ENCODE data around the gene FMNL2. TPM values are rescaled to one million over a fixed set of nuclear protein-coding genes. Genes with fewer than 3 reads are reported as not detected.

The FMNL2 gene
- total RNA-seq, 1 donor from 2014 or later, result 34.3 TPM

DNA sequence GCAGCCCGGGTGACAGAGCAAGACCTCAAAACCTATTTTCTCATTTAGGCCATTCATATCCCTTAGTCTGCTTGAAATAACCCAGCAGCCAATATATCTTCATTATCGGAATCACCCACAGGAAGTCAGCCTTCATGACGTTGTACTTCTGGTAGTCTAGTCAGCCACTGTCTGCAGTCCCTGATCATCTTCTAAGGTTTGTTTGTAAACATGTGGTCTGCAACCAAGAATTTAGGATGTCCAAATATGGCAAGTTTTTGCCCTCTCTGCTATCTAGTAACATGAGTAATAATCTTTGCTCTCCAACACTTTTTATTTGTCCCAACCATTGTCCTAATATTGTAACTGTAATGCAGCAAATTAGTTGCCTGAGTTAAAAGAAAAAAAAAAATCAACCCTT is 289.8 kb downstream of the FMNL2 start:
- Histone ChIP-seq H3K9ac (ENCODE audit: low read length) (no peak overlapping the region), H4K20me1 (ENCODE audit: insufficient read depth, low read length) (no peaks in the 10 kb centered on the region), H3K36me3 (ENCODE audit: insufficient read depth, low read length) (peaks cover 11% of the 10 kb centered on the region), H3K79me2 (ENCODE audit: insufficient read depth, low read length) (no peaks in the 10 kb centered on the region), H3K9me3 (ENCODE audit: insufficient read depth, low read depth, low read length) (no peaks in the 10 kb centered on the region), H3K4me2 (ENCODE audit: low read length) (no peak overlapping the region), H3K4me1 (ENCODE audit: insufficient read depth, low read length) (no peaks in the 10 kb centered on the region), H3K27ac (ENCODE audit: low read depth, low read length) (no peak overlapping the region), H2AFZ (ENCODE audit: low read depth, low read length) (no peak overlapping the region), H3K27me3 (ENCODE audit: insufficient read depth, low read length) (no peaks in the 10 kb centered on the region), H3K4me3 (ENCODE audit: insufficient read depth, low read depth, low read length) (no peak overlapping the region)
- Mint-ChIP-seq H3K4me3 (ENCODE audit: unreplicated experiment) (no peak overlapping the region), H3K9me3 (ENCODE audit: unreplicated experiment) (no peaks in the 10 kb centered on the region), H3K36me3 (ENCODE audit: low read depth, unreplicated experiment) (peaks cover 12% of the 10 kb centered on the region), H3K27me3 (ENCODE audit: low read depth, unreplicated experiment) (no peaks in the 10 kb centered on the region), H3K27ac (ENCODE audit: unreplicated experiment) (no peak overlapping the region), H3K4me1 (ENCODE audit: low read depth, unreplicated experiment) (no peaks in the 10 kb centered on the region)
- TF ChIP-seq, protein P1, sequence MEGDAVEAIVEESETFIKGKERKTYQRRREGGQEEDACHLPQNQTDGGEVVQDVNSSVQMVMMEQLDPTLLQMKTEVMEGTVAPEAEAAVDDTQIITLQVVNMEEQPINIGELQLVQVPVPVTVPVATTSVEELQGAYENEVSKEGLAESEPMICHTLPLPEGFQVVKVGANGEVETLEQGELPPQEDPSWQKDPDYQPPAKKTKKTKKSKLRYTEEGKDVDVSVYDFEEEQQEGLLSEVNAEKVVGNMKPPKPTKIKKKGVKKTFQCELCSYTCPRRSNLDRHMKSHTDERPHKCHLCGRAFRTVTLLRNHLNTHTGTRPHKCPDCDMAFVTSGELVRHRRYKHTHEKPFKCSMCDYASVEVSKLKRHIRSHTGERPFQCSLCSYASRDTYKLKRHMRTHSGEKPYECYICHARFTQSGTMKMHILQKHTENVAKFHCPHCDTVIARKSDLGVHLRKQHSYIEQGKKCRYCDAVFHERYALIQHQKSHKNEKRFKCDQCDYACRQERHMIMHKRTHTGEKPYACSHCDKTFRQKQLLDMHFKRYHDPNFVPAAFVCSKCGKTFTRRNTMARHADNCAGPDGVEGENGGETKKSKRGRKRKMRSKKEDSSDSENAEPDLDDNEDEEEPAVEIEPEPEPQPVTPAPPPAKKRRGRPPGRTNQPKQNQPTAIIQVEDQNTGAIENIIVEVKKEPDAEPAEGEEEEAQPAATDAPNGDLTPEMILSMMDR (IDR thresholded peaks at IDR 0.05; ENCODE audit: insufficient read depth, low read depth, low read length), result no peak
- no peak for TF ChIP-seq EZH2 (IDR thresholded peaks at IDR 0.05; ENCODE audit: insufficient read depth, low read length)
- no peak for FAIRE-seq
- DNase-seq (ENCODE audit: low read depth), result peak; percentile 19

DNA sequence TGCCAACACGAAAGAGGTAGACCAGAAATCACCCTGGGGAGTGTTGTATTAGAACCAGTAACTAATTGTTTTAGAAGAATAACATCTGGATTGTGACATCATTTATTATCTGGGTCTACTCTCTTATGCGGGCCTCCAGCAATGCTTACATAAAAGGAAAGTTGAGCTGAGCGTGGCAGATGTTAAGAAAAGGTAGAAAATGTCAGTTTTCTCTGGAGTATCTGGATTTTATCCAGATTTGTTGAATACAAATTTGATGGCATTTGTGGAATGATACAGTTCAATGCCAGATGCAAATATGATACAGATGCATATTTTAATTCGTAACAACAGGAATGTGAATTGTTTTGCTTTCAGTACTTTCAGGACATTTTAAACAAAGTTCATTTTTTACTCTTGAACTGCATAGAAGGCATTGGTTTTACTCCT is 292.0 kb downstream of the FMNL2 start:
- Histone ChIP-seq H4K20me1 (ENCODE audit: insufficient read depth, low read length) (no peaks in the 10 kb centered on the region), H3K4me3 (ENCODE audit: insufficient read depth, low read depth, low read length) (no peak overlapping the region), H3K36me3 (ENCODE audit: insufficient read depth, low read length) (peaks cover 8% of the 10 kb centered on the region), H3K4me1 (ENCODE audit: insufficient read depth, low read length) (no peaks in the 10 kb centered on the region), H3K4me2 (ENCODE audit: low read length) (no peak overlapping the region), H3K27me3 (ENCODE audit: insufficient read depth, low read length) (no peaks in the 10 kb centered on the region), H3K9me3 (ENCODE audit: insufficient read depth, low read depth, low read length) (no peaks in the 10 kb centered on the region), H3K9ac (ENCODE audit: low read length) (no peak overlapping the region), H3K27ac (ENCODE audit: low read depth, low read length) (no peak overlapping the region), H3K79me2 (ENCODE audit: insufficient read depth, low read length) (no peaks in the 10 kb centered on the region), H2AFZ (ENCODE audit: low read depth, low read length) (no peak overlapping the region)
- Mint-ChIP-seq H3K27ac (ENCODE audit: unreplicated experiment) (no peak overlapping the region), H3K4me1 (ENCODE audit: low read depth, unreplicated experiment) (no peaks in the 10 kb centered on the region), H3K4me3 (ENCODE audit: unreplicated experiment) (no peak overlapping the region), H3K9me3 (ENCODE audit: unreplicated experiment) (no peaks in the 10 kb centered on the region), H3K36me3 (ENCODE audit: low read depth, unreplicated experiment) (peaks cover 2% of the 10 kb centered on the region), H3K27me3 (ENCODE audit: low read depth, unreplicated experiment) (no peaks in the 10 kb centered on the region)
- no peak for TF ChIP-seq EZH2 (IDR thresholded peaks at IDR 0.05; ENCODE audit: insufficient read depth, low read length)
- TF ChIP-seq, protein P1 (IDR thresholded peaks at IDR 0.05; ENCODE audit: insufficient read depth, low read depth, low read length), result no peak
- no peak for FAIRE-seq
- no peak for DNase-seq (ENCODE audit: low read depth)

DNA sequence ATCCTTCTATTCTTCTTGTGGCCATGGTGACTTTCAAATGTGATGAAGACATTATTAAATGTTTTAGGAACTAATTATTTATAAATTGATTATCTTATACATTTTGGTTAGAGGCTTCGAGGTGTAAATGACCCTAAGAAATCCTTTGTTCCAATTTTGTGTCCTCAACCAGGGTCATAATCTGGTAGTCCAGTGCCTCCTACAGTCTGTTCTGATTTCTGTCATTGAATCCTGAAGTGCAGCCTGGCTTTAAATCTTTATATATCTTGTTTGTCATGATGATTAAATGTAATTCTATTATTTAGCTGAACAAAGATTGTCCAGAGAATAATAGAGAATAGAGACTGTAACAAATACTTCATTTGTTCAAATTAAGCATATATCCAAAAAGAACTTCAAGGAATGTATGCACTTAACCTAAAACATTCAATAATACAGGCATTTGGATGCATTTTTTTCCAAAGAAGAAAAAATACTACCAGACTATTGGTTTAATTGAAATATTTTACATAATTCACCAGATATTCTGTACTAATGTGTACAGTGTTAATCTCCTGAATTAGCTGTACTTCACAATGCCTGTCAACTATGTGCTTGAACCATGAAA is 292.5 kb downstream of the FMNL2 start:
- no peaks in the 10 kb centered on the region for H3K27me3 Mint-ChIP-seq (ENCODE audit: low read depth, unreplicated experiment)
- H3K36me3 ChIP-seq (ENCODE audit: insufficient read depth, low read length), result peaks cover 8% of the 10 kb centered on the region
- no peak overlapping the region for H3K9ac ChIP-seq (ENCODE audit: low read length)
- no peak overlapping the region for H3K4me3 ChIP-seq (ENCODE audit: insufficient read depth, low read depth, low read length)
- H3K27ac Mint-ChIP-seq (ENCODE audit: unreplicated experiment), result no peak overlapping the region
- no peaks in the 10 kb centered on the region for H3K9me3 ChIP-seq (ENCODE audit: insufficient read depth, low read depth, low read length)
- H3K4me3 Mint-ChIP-seq (ENCODE audit: unreplicated experiment), result no peak overlapping the region
- FAIRE-seq, result no peak
- no peak overlapping the region for H2AFZ ChIP-seq (ENCODE audit: low read depth, low read length)
- no peak overlapping the region for H3K4me2 ChIP-seq (ENCODE audit: low read length)
- no peak for TF ChIP-seq EZH2 (IDR thresholded peaks at IDR 0.05; ENCODE audit: insufficient read depth, low read length)
- TF ChIP-seq, protein P1 (IDR thresholded peaks at IDR 0.05; ENCODE audit: insufficient read depth, low read depth, low read length), result peak; percentile 65
- no peaks in the 10 kb centered on the region for H4K20me1 ChIP-seq (ENCODE audit: insufficient read depth, low read length)
- no peaks in the 10 kb centered on the region for H3K9me3 Mint-ChIP-seq (ENCODE audit: unreplicated experiment)
- peak; percentile 38 for DNase-seq (ENCODE audit: low read depth)
- no peaks in the 10 kb centered on the region for H3K79me2 ChIP-seq (ENCODE audit: insufficient read depth, low read length)
- no peak overlapping the region for H3K27ac ChIP-seq (ENCODE audit: low read depth, low read length)
- no peaks in the 10 kb centered on the region for H3K4me1 Mint-ChIP-seq (ENCODE audit: low read depth, unreplicated experiment)
- H3K27me3 ChIP-seq (ENCODE audit: insufficient read depth, low read length), result no peaks in the 10 kb centered on the region
- H3K4me1 ChIP-seq (ENCODE audit: insufficient read depth, low read length), result no peaks in the 10 kb centered on the region
- H3K36me3 Mint-ChIP-seq (ENCODE audit: low read depth, unreplicated experiment), result peaks cover 2% of the 10 kb centered on the region

Measured in astrocyte (in vitro differentiated cells and primary cell).